ENCODE data around the gene KCNK1.

- TF ChIP-seq RCOR1 (IDR thresholded peaks at IDR 0.05; ENCODE audit: insufficient replicate concordance, low read length) (no peak), CTCF (conservative IDR thresholded peaks at IDR 0.05; ENCODE audit: low read depth, low read length) (no peak), POLR2A (IDR thresholded peaks at IDR 0.05; ENCODE audit: low read depth, low read length) (no peak), RAD21 (IDR thresholded peaks at IDR 0.05; ENCODE audit: low read length) (no peak), MAFK (IDR thresholded peaks at IDR 0.05; ENCODE audit: low read depth, low read length) (no peak), SMC3 (IDR thresholded peaks at IDR 0.05; ENCODE audit: low read depth, low read length) (no peak), MAZ (IDR thresholded peaks at IDR 0.05; ENCODE audit: borderline replicate concordance, low read depth, low read length) (no peak), USF2 (IDR thresholded peaks at IDR 0.05; ENCODE audit: low read depth, low read length) (no peak), RFX5 (IDR thresholded peaks at IDR 0.05; ENCODE audit: low read depth, low read length) (no peak)
These were observed 29.0 kb upstream of the KCNK1 start for GRCh38 chr1:233584931-233585330.

Data from IMR-90 (cell line).